OCI-LY3 (cell line): ENCODE data around the gene MAP4K2.

Source experiments
- CTCF ChIP-seq: fragments of 200-600, 300-600 bp; sonication (generic); IDR thresholded peaks from 2 replicates; pipeline ENCODE4 v1.5.1; 2014; ENCODE audit warnings: antibody characterized with exemption, low read length, low read depth
- EZH2phosphoT487 ChIP-seq: fragments of 200-600 bp; shearing (Covaris generic); IDR thresholded peaks from 2 replicates; pipeline ENCODE4 v1.6.1; 2018; ENCODE audit warnings: antibody characterized with exemption, mixed run types, low read depth

- TF ChIP-seq CTCF: no peak
- no peak for TF ChIP-seq EZH2phosphoT487
Measured at GRCh38 chr11:64784813-64785581, 18.0 kb downstream of the MAP4K2 start.
